Activated CD8-positive, alpha-beta T cell treated with anti-CD3 and anti-CD28 coated beads for 36 hours (primary cell): ENCODE data around the gene MRPL17. TPM values are rescaled to one million over a fixed set of nuclear protein-coding genes. Genes with fewer than 3 reads are reported as not detected.

Source experiments
- ATAC-seq: fragments of 200-7000 bp; cut with Tn5 transposase; one replicate; pipeline ENCODE4 v1.10.0; 2021; ENCODE audit warnings: mild to moderate bottlenecking, moderate library complexity
- CTCF ChIA-PET: fragments of 350-600 bp; sonication (Branson Sonifier 250); formaldehyde crosslinking; loops from one replicate; lab custom pipeline; 2021; ENCODE audit warnings: antibody characterized with exemption; lab: Charles Lee
- POLR2A ChIA-PET: fragments of 350-600 bp; sonication (Branson Sonifier 250); formaldehyde crosslinking; loops from one replicate; lab custom pipeline; 2021; ENCODE audit warnings: antibody characterized with exemption; lab: Charles Lee
- DNase-seq: peaks from one replicate; pipeline ENCODE4 v3.0.0-alpha.2; 2020
- H3K27ac Mint-ChIP-seq: one replicate; pipeline ENCODE4 v1.8.0; 2021; ENCODE audit warnings: mild to moderate bottlenecking, mixed read lengths
- H3K27me3 Mint-ChIP-seq: one replicate; pipeline ENCODE4 v1.8.0; 2021; ENCODE audit warnings: mixed read lengths
- H3K36me3 Mint-ChIP-seq: one replicate; pipeline ENCODE4 v1.8.0; 2021; ENCODE audit warnings: low read depth, mixed read lengths
- H3K4me1 Mint-ChIP-seq: one replicate; pipeline ENCODE4 v1.8.0; 2021; ENCODE audit warnings: low read depth, mixed read lengths
- H3K4me3 Mint-ChIP-seq: one replicate; pipeline ENCODE4 v1.8.0; 2021; ENCODE audit warnings: mild to moderate bottlenecking, moderate library complexity, mixed read lengths
- H3K9me3 Mint-ChIP-seq: one replicate; pipeline ENCODE4 v1.8.0; 2021; ENCODE audit warnings: mixed read lengths
- CTCF ChIP-seq: fragments of 200-600 bp; IDR thresholded peaks from one replicate; pipeline ENCODE4 v1.8.0; 2022; ENCODE audit warnings: antibody characterized with exemption, mild to moderate bottlenecking
- intact Hi-C: fragments of 100-400 bp; cut with micrococcal nuclease; formaldehyde crosslinking; loops from one replicate; pipeline ENCODE4 v1.10.0; 2022
- total RNA-seq, 2 experiments: library from RNA; stranded (reverse); gene quantifications; one replicate each; pipeline ENCODE4 v1.2.3, GENCODE V29; 2021

MRPL17 gene
- total RNA-seq, 2 experiments from 2014 or later: 140 to 144 TPM

GRCh38 chr11:6655790-6656583 is 27.2 kb downstream of the MRPL17 start, which contains the start of gene DCHS1:
Gene DCHS1 (minus strand): TSS chr11:6655809. CDS start chr11:6641613, 14,196 bp downstream.
- POLR2A ChIA-PET: interaction anchor here (1.2 to 1.5 kb wide), 4 partner anchors 11 to 37 kb away, joined by 3 to 4 read pairs (median 4); partner anchors contain the start of gene TPP1
- ATAC-seq (no peak), DNase-seq (no peak)
- Mint-ChIP-seq H3K27ac (no peak within 1 kb of the TSS), H3K4me1 (peaks cover 5% of the 10 kb centered on the region), H3K9me3 (no peaks in the 10 kb centered on the region), H3K36me3 (no peaks in the 10 kb centered on the region), H3K27me3 (peaks cover 9% of the 10 kb centered on the region), H3K4me3 (peak within 1 kb of the TSS; percentile 46)
- intact Hi-C loops: loop anchor here (10.0 kb wide), 1 partner anchor 51 kb away; the partner anchor contains the start of genes ILK and RRP8
- CTCF ChIA-PET: no interaction called here
- no peak for TF ChIP-seq CTCF

GRCh38 chr11:6655020-6655789 is 27.9 kb downstream of the MRPL17 start:
- no peak overlapping the region for H3K4me3 Mint-ChIP-seq
- DNase-seq (peak; percentile 44), ATAC-seq (peak; percentile 45)
- CTCF ChIA-PET: no interaction called here
- TF ChIP-seq CTCF: no peak
- peaks cover 9% of the 10 kb centered on the region for H3K27me3 Mint-ChIP-seq
- POLR2A ChIA-PET: interaction anchor here (1.5 kb wide), 1 partner anchor 36 kb away, joined by 4 read pairs; the partner anchor contains the start of gene TPP1
- intact Hi-C loops: loop anchor here (10.0 kb wide), 1 partner anchor 50 kb away; the partner anchor contains the start of genes ILK and RRP8
- peaks cover 5% of the 10 kb centered on the region for H3K4me1 Mint-ChIP-seq
- no peaks in the 10 kb centered on the region for H3K36me3 Mint-ChIP-seq
- no peak overlapping the region for H3K27ac Mint-ChIP-seq
- H3K9me3 Mint-ChIP-seq: no peaks in the 10 kb centered on the region

- Mint-ChIP-seq H3K27me3 (peaks cover 9% of the 10 kb centered on the region), H3K9me3 (no peaks in the 10 kb centered on the region), H3K27ac (no peak overlapping the region), H3K4me3 (no peak overlapping the region), H3K4me1 (peaks cover 5% of the 10 kb centered on the region), H3K36me3 (no peaks in the 10 kb centered on the region)
- intact Hi-C loops: loop anchor here (10.0 kb wide), 1 partner anchor 50 kb away; the partner anchor contains the start of genes ILK and RRP8
- ATAC-seq (peak; percentile 28), DNase-seq (peak; percentile 32)
- TF ChIP-seq CTCF: no peak
- CTCF ChIA-PET: interaction anchor here (1.9 to 2.7 kb wide), 2 partner anchors 14 to 29 kb away, joined by 5 to 8 read pairs; partner anchors contain the start of gene MRPL17
- POLR2A ChIA-PET: interaction anchor here (1.0 kb wide), 1 partner anchor 28 kb away, joined by 4 read pairs; the partner anchor contains the start of gene MRPL17
Measured at GRCh38 chr11:6654281-6655019, 28.7 kb downstream of the MRPL17 start.

- ChIA-PET CTCF (interaction anchor here (1.0 to 2.7 kb wide), 3 partner anchors 15 to 41 kb away, joined by 3 to 8 read pairs (median 5); partner anchors contain the start of genes MRPL17 and TAF10), POLR2A (interaction anchor here (1.0 to 1.3 kb wide), 2 partner anchors 29 to 44 kb away, joined by 4 read pairs; partner anchors contain the start of gene MRPL17)
- no peaks in the 10 kb centered on the region for H3K9me3 Mint-ChIP-seq
Measured at GRCh38 chr11:6653656-6654055, 29.5 kb downstream of the MRPL17 start.

More at GRCh38 chr11:6653656-6654055, 29.5 kb downstream of the MRPL17 start:
- H3K4me3 Mint-ChIP-seq: no peak overlapping the region
- peaks cover 9% of the 10 kb centered on the region for H3K27me3 Mint-ChIP-seq
- intact Hi-C loops: loop anchor here (10.0 kb wide), 1 partner anchor 49 kb away; the partner anchor contains the start of genes ILK and RRP8
- no peak for TF ChIP-seq CTCF
- no peaks in the 10 kb centered on the region for H3K36me3 Mint-ChIP-seq
- H3K27ac Mint-ChIP-seq: no peak overlapping the region
- DNase-seq: no peak
- H3K4me1 Mint-ChIP-seq: peaks cover 5% of the 10 kb centered on the region
- no peak for ATAC-seq
